ENCODE data around the gene HIVEP1.

- TF ChIP-seq POLR2AphosphoS5 (IDR thresholded peaks at IDR 0.05), result no peak
- TF ChIP-seq CTCF (IDR thresholded peaks at IDR 0.05), result no peak
- TF ChIP-seq POLR2A (IDR thresholded peaks at IDR 0.05), result no peak
Observed at GRCh38 chr6:12173661-12174060, 161.5 kb downstream of the HIVEP1 start.

All from prostate gland (tissue), 2 donors.